Measurements from ENCODE around the gene CENPA. TPM values are rescaled to one million over a fixed set of nuclear protein-coding genes. Genes with fewer than 3 reads are reported as not detected.

Gene CENPA
- 8.0 and 21.3 TPM in 2 replicates for total RNA-seq

GRCh38 chr2:26785431-26786206, at the start of gene CENPA:
TSS of gene CENPA (plus strand) at chr2:26786056. CDS start at chr2:26786197, 141 bp downstream.

DNA sequence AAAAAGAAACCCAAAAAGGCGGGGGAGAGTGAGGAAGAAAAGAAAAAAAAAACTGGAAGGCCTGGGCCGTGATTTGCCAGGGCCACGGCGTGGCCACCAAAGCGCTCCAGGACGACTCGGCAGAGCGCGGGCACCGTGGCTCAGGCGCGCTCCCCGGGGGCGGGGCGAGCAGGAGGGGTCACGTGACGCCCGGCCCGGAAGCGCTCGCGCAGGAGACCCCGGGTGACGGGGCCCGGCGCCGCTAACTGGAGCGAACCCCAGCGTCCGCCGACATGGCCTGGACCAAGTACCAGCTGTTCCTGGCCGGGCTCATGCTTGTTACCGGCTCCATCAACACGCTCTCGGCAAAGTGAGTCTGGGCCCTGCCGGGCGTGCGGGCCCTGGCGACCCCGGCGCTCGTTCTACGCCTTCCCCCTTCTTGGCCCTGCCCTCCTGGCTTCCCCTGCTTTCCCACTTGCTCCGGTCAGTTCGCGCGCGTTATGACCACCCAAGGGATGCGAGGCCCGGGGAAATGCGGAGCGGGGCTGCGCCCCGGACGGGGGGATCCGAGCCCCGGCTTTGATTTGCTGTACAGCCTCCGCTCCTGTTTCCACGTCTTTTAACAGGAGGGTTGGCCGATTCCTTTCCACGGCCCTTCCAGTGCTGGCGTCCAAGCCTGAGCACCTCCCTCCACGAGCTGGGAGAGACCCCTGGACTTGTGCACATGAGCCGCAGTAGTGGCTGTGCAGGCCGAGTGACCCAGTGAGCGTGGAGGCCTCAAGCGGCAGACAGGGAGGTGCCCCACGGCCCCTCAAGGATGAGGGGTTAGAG, 21.6 kb upstream of the CENPA start, which contains the start of gene SLC35F6:
SLC35F6 (plus strand) TSS at position 207 of the 810 bp plus-strand sequence; CDS start at position 273, 66 bp downstream.

Other genes starting within 250 kb of the CENPA start
- not detected in 2 replicates for gene CIB4, start 144.7 kb upstream of the CENPA start, total RNA-seq
- gene KCNK3, start 93.3 kb upstream of the CENPA start, total RNA-seq: not detected in 2 replicates
- gene SLC35F6, start 21.8 kb upstream of the CENPA start, total RNA-seq: 45.5 and 46.9 TPM in 2 replicates
- not detected in 2 replicates for gene DPYSL5, start 62.1 kb downstream of the CENPA start, total RNA-seq
- gene MAPRE3, start 184.6 kb downstream of the CENPA start, total RNA-seq: 2.6 and 6.9 TPM in 2 replicates
- 24.7 and 27.8 TPM in 2 replicates for gene TMEM214, start 246.9 kb downstream of the CENPA start, total RNA-seq

All from hair follicular keratinocyte (primary cell).